Neural cell (in vitro differentiated cells): Measurements from ENCODE around the gene APH1B. TPM values are rescaled to one million over a fixed set of nuclear protein-coding genes. Genes with fewer than 3 reads are reported as not detected.

Experiments used
- H2AFZ ChIP-seq: fragments of 200-600, 300-800 bp; sonication (generic), shearing (Covaris generic); 2 replicates; pipeline ENCODE4 v1.6.0; 2014; ENCODE audit warnings: low read depth, mild to moderate bottlenecking, antibody characterized with exemption, low read length, moderate library complexity
- H3F3A ChIP-seq: fragments of 200-600 bp; shearing (Covaris generic); 2 replicates; pipeline ENCODE4 v1.6.1; 2016; ENCODE audit warnings: mild to moderate bottlenecking, moderate library complexity, mixed read lengths, antibody characterized with exemption, low read length; ENCODE audit not compliant: insufficient read depth, poor library complexity, severe bottlenecking
- H3K27ac ChIP-seq: fragments of 200-600, 300-800 bp; sonication (generic), shearing (Covaris generic); 2 replicates; pipeline ENCODE4 v1.5.1; 2014; ENCODE audit warnings: mild to moderate bottlenecking, low read length, moderate library complexity
- H3K27me3 ChIP-seq: fragments of 300-800, 200-600 bp; sonication (generic), shearing (Covaris generic); 2 replicates; pipeline ENCODE4 v1.6.0; 2014; ENCODE audit warnings: mild to moderate bottlenecking, low read depth, low read length, moderate library complexity; ENCODE audit not compliant: insufficient read depth
- H3K36me3 ChIP-seq: fragments of 300-800, 200-600 bp; sonication (generic), shearing (Covaris generic); 2 replicates; pipeline ENCODE4 v1.5.1; 2014; ENCODE audit warnings: mild to moderate bottlenecking, antibody characterized with exemption, low read length, moderate library complexity; ENCODE audit not compliant: insufficient read depth
- H3K4me2 ChIP-seq: fragments of 300-800, 200-600 bp; sonication (generic), shearing (Covaris generic); 2 replicates; pipeline ENCODE4 v1.6.0; 2014; ENCODE audit warnings: mild to moderate bottlenecking, low read length
- H3K4me3 ChIP-seq: fragments of 300-800, 200-600 bp; sonication (generic), shearing (Covaris generic); 2 replicates; pipeline ENCODE4 v1.5.1; 2014; ENCODE audit warnings: mild to moderate bottlenecking, low read length, moderate library complexity
- H3K79me2 ChIP-seq: fragments of 200-600 bp; shearing (Covaris generic); replicated peaks from 2 replicates; pipeline ENCODE4 v1.6.0; 2014; ENCODE audit warnings: mild to moderate bottlenecking, low read length, moderate library complexity; ENCODE audit not compliant: insufficient read depth
- H3K9ac ChIP-seq: fragments of 300-800, 200-600 bp; sonication (generic), shearing (Covaris generic); 2 replicates; pipeline ENCODE4 v1.6.1; 2016; ENCODE audit warnings: mild to moderate bottlenecking, low read length, mixed read lengths
- H3K9me2 ChIP-seq: fragments of 200-600 bp; shearing (Covaris generic); 2 replicates; pipeline ENCODE4 v1.6.1; 2016; ENCODE audit warnings: mild to moderate bottlenecking, low read length, mixed read lengths; ENCODE audit not compliant: insufficient read depth
- H3K9me3 ChIP-seq: fragments of 200-600, 300-800 bp; sonication (generic), shearing (Covaris generic); 2 replicates; pipeline ENCODE4 v1.6.1; 2016; ENCODE audit warnings: mild to moderate bottlenecking, mixed run types, low read length, moderate library complexity, mixed read lengths
- H4K20me1 ChIP-seq: fragments of 200-600 bp; shearing (Covaris generic); 2 replicates; pipeline ENCODE4 v1.6.1; 2016; ENCODE audit warnings: mild to moderate bottlenecking, mixed run types; ENCODE audit not compliant: insufficient read depth
- EP300 ChIP-seq: fragments of 450-650 bp; conservative IDR thresholded peaks from 2 replicates; pipeline ENCODE4 v1.6.1; 2014; ENCODE audit warnings: antibody characterized with exemption, mild to moderate bottlenecking, moderate library complexity; ENCODE audit not compliant: poor library complexity, severe bottlenecking
- EZH2 ChIP-seq: fragments of 200-600, 300-800 bp; shearing (Covaris generic), sonication (generic); IDR thresholded peaks from 2 replicates; pipeline ENCODE4 v1.6.1; 2014; ENCODE audit warnings: antibody characterized with exemption, low read length, borderline replicate concordance, mild to moderate bottlenecking; ENCODE audit not compliant: insufficient read depth, poor library complexity, severe bottlenecking
- MXI1 ChIP-seq: fragments of 450-650 bp; conservative IDR thresholded peaks from 2 replicates; pipeline ENCODE4 v1.6.1; 2014; ENCODE audit warnings: antibody characterized with exemption, mild to moderate bottlenecking; ENCODE audit not compliant: poor library complexity, severe bottlenecking
- POLR2AphosphoS5 ChIP-seq: IDR thresholded peaks from 2 replicates; pipeline ENCODE4 v1.6.1; 2012
- RAD21 ChIP-seq: fragments of 450-650 bp; conservative IDR thresholded peaks from 2 replicates; pipeline ENCODE4 v1.6.1; 2014; ENCODE audit warnings: antibody characterized with exemption, mild to moderate bottlenecking, moderate library complexity
- SMC3 ChIP-seq: fragments of 450-650 bp; conservative IDR thresholded peaks from 2 replicates; pipeline ENCODE4 v1.6.1; 2014; ENCODE audit warnings: antibody characterized with exemption, mild to moderate bottlenecking, moderate library complexity; ENCODE audit not compliant: poor library complexity
- TAF1 ChIP-seq: IDR thresholded peaks from 2 replicates; pipeline ENCODE4 v1.6.1; 2012; ENCODE audit warnings: low read depth
- polyA plus RNA-seq: library from polyadenylated mRNA; depleted of rRNA; stranded (reverse); fragments of >200 nt; gene quantifications from 2 replicates; pipeline ENCODE4 v1.2.3, GENCODE V29; 2014
- TF ChIP-seq, protein P1 (sequence below): fragments of 450-650 bp; IDR thresholded peaks from 2 replicates; pipeline ENCODE4 v1.5.1; 2014; ENCODE audit warnings: antibody characterized with exemption, mild to moderate bottlenecking, moderate library complexity; ENCODE audit not compliant: poor library complexity, severe bottlenecking
- TF ChIP-seq, protein P2 (sequence below): IDR thresholded peaks from 2 replicates; pipeline ENCODE4 v1.6.1; 2012; ENCODE audit warnings: borderline replicate concordance

Gene APH1B
- polyA plus RNA-seq, 1 donor from 2014 or later, result 14.6 TPM

DNA sequence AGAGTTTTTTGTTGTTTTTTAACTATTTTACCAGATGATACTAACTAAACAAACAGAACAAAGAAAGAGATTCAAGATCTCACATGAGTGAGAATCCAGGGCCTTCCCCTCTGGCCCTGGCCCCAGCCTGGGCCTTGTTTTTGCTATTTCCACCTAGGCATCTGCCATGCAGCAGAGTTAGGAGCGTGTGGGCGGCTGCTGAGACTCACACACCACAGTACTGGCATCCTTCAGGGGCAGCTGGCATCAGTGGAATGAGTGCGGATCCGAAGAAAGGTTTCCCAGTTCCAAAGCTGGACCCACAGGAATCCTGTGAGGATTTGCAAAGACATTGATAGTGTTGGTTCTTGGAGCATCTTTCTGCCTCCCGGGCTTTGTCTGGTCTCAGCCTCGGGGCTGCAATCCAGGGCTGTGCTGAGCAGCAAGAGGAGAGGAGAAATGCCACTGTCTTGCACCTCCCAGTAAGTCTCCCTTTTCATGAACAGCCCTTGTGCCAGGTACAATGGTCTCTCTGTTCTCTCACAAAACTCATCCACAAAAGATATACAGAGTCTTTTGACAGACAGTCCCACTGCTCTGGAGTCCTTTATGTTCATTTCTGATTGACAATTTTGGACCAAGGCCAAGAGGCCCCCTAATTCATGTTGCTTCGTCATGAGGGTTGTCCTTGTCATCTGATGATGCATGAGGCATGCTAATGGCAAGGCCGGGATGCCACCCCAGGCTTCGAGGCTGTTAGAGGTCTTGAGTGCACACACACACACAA is 46.6 kb downstream of the APH1B start:
- H3K9me2 ChIP-seq, result no peaks in the 10 kb centered on the region
- H3K4me2 ChIP-seq, result no peak overlapping the region
- no peaks in the 10 kb centered on the region for H3K79me2 ChIP-seq
- no peak for TF ChIP-seq MXI1
- TF ChIP-seq TAF1, result no peak
- no peak for TF ChIP-seq SMC3
- TF ChIP-seq EP300, result no peak
- TF ChIP-seq RAD21, result no peak
- no peak for TF ChIP-seq POLR2AphosphoS5
- TF ChIP-seq, protein P1, sequence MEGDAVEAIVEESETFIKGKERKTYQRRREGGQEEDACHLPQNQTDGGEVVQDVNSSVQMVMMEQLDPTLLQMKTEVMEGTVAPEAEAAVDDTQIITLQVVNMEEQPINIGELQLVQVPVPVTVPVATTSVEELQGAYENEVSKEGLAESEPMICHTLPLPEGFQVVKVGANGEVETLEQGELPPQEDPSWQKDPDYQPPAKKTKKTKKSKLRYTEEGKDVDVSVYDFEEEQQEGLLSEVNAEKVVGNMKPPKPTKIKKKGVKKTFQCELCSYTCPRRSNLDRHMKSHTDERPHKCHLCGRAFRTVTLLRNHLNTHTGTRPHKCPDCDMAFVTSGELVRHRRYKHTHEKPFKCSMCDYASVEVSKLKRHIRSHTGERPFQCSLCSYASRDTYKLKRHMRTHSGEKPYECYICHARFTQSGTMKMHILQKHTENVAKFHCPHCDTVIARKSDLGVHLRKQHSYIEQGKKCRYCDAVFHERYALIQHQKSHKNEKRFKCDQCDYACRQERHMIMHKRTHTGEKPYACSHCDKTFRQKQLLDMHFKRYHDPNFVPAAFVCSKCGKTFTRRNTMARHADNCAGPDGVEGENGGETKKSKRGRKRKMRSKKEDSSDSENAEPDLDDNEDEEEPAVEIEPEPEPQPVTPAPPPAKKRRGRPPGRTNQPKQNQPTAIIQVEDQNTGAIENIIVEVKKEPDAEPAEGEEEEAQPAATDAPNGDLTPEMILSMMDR, result no peak
- TF ChIP-seq, protein P2, sequence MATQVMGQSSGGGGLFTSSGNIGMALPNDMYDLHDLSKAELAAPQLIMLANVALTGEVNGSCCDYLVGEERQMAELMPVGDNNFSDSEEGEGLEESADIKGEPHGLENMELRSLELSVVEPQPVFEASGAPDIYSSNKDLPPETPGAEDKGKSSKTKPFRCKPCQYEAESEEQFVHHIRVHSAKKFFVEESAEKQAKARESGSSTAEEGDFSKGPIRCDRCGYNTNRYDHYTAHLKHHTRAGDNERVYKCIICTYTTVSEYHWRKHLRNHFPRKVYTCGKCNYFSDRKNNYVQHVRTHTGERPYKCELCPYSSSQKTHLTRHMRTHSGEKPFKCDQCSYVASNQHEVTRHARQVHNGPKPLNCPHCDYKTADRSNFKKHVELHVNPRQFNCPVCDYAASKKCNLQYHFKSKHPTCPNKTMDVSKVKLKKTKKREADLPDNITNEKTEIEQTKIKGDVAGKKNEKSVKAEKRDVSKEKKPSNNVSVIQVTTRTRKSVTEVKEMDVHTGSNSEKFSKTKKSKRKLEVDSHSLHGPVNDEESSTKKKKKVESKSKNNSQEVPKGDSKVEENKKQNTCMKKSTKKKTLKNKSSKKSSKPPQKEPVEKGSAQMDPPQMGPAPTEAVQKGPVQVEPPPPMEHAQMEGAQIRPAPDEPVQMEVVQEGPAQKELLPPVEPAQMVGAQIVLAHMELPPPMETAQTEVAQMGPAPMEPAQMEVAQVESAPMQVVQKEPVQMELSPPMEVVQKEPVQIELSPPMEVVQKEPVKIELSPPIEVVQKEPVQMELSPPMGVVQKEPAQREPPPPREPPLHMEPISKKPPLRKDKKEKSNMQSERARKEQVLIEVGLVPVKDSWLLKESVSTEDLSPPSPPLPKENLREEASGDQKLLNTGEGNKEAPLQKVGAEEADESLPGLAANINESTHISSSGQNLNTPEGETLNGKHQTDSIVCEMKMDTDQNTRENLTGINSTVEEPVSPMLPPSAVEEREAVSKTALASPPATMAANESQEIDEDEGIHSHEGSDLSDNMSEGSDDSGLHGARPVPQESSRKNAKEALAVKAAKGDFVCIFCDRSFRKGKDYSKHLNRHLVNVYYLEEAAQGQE, result no peak
- no peak for TF ChIP-seq EZH2
- no peaks in the 10 kb centered on the region for H3K9me3 ChIP-seq
- no peaks in the 10 kb centered on the region for H3K36me3 ChIP-seq
- H2AFZ ChIP-seq, result no peak overlapping the region
- H3K4me3 ChIP-seq, result no peak overlapping the region
- no peaks in the 10 kb centered on the region for H3K27me3 ChIP-seq
- H3F3A ChIP-seq, result no peaks in the 10 kb centered on the region
- no peak overlapping the region for H3K9ac ChIP-seq
- no peak overlapping the region for H3K27ac ChIP-seq
- no peaks in the 10 kb centered on the region for H4K20me1 ChIP-seq

DNA sequence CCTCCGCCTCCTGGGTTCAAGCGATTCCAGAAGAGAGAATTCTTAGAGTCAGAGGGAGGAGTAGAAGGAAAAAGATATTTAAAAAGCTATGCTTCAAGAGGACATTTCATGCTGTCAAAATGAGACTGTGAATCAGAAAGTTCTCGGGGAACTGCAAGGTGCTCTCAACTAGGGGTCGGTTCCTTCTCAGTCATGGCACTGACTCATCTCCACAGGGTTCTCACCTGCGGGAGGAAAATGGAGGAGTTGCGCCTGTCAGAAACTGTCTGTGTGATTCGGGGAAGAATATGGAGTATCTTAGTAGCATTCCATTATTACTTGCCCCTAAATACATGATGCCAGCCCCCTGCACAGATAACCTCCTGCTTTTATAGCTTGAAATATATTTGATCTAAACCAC is 47.4 kb downstream of the APH1B start:
- no peak overlapping the region for H3K9ac ChIP-seq
- no peak overlapping the region for H3K27ac ChIP-seq
- H3K79me2 ChIP-seq, result no peaks in the 10 kb centered on the region
- TF ChIP-seq EP300 (no peak), SMC3 (no peak), EZH2 (no peak), MXI1 (no peak), POLR2AphosphoS5 (no peak), RAD21 (no peak), TAF1 (no peak)
- TF ChIP-seq, protein P1, result no peak
- TF ChIP-seq, protein P2, result no peak
- H3K4me3 ChIP-seq, result no peak overlapping the region
- H3K27me3 ChIP-seq, result no peaks in the 10 kb centered on the region
- no peaks in the 10 kb centered on the region for H3K9me2 ChIP-seq
- H3K36me3 ChIP-seq, result no peaks in the 10 kb centered on the region
- no peaks in the 10 kb centered on the region for H3K9me3 ChIP-seq
- no peaks in the 10 kb centered on the region for H3F3A ChIP-seq
- no peak overlapping the region for H2AFZ ChIP-seq
- no peak overlapping the region for H3K4me2 ChIP-seq
- H4K20me1 ChIP-seq, result no peaks in the 10 kb centered on the region
